Stimulated activated naive CD4-positive, alpha-beta T cell treated with Interleukin-2 at 50 U/mL for 16 hours (primary cell): ENCODE results near the gene TNIP2.
"Not testable (repeated sequence)": the region's sequence is repeated elsewhere in the genome, so short reads cannot be mapped to it uniquely, and the experiment has no call there.

Experiments
- DNase-seq: peaks from one replicate; lab custom pipeline; 2025; lab: John Stamatoyannopoulos, UW

Gene TNIP2

GRCh38 chr4:2744576-2745270, 11.4 kb downstream of the TNIP2 start:
- DNase-seq, result no peak

DNA sequence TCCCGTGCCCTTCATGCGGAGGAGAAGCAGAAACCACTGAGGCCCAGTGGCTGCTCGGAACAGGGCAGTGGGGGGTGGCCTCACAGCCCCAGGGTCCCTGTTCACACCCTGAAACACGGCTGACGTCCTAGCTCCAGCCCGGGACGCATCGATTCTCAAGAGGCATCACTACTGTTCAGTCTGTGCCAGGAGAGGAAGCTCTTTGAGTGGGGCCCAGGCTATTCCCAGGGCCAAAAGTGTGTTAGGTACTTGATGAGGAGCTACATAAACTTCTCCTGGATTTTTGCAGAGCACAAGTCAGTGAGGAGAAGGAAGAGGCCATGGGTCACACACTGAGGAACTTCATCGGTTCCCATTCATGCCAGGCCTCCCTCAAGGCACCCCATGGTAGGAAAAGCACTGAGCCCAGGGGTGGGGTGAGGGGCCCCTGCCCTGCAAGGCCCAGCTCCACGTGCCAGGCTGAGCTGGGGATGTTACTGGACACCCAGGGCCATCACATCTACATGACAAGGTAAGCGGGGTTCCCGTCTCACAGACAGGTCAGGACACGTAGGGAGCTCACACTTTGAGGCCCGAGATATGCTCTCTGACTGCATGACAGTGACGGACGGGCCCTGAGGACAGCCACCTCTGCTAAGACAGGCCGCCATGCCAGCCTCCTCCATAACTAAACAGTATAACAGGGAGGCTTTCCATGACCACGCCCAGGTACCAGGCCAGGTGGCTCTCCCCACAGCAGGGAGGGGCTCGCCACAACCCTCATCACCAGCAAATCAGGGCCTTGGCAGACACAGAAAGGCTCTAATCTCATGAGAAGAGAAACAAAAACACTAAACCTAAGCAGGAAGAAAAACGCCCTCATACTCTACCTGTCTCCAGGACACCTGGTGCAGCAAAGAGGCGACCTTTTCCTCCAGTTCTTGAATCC, 12.4 kb downstream of the TNIP2 start:
- DNase-seq, result no peak

DNA sequence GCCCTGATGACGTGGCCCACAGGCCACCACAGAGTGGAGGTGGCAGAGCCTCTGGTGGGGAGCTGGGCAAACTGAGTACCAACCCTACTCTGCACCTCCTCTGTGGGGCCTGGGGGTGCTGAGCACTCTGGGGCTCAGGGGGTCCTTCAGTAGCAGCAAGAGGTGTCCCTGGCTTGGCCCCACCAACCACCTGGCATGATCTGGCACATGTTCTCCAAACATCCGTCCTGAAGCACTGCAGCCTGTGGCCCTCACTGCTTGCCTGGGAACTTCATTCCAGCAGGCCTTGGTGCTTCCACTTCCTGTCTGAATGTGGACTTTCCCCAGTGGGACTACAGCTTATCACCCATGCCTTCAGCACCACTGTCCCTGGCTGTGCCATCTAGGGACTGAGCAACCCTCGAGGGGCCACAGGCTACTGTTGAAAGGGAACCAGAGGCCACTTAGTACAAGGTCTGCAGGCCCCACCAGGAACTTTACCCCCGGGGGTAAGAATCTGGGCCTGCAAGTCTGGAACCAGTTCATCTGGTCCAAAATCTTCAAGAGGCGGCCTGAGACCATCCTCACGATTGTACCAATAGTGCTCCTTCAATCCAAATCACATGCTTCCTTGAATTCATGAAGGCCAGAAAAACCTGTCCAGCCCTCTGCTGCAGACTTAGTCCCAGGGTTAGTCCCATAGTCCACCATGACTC, 13.2 kb downstream of the TNIP2 start:
- no peak for DNase-seq

DNA sequence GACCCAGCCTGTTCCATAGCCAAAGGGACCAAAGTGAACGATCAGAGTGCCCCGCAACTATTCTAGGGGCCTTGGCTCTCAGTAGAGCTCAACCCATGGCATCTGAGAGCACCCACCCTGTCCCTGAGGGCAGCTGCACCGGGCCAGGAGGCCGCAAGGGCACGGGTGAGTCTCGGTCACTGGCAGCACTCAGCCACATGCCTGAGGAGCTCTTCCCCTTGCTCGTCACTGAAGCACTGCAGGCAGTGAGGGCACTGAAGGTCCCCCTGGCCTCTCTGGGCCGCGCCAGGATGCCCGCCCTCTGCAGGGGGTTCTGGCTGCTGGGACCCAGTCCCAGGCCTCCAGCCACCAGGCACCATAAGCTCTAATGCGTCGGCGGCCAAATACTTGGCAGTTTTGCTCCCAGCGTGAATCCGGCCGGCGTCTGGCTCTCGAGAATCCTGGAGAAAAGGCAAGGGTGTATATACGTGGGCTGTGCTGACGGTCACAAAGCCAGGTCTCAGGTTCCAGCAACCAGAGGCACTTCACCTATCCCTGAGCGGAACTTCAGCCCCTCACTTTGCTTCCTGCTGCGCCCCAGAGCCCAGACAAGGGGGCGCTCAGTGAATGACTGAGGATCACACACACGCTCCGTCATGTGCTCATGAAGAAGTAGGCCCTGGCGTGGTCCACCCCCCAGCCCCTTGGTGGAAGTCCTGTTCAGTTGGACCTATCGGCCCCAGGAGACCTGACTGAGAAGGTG, 13.9 kb downstream of the TNIP2 start:
- no peak for DNase-seq

DNA sequence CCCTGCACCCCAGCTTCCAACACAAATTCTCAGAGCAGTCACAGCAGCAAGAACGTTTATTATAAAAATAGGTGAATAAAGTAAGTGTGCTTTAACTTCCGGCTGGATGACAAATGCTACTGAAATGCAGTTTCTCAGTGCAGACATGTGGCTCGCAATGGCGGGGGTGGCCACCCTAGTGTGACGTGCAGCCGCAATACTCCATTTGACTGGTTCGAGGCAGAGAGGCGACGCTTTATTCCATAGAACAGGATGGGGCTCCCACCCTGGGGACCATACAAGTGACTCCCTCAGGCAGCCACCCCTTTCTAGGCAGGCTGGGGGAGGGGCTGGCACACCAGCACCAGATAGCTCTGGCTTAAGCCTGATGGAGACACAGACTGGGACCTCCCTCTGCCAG, 14.5 kb downstream of the TNIP2 start:
- no peak for DNase-seq

DNA sequence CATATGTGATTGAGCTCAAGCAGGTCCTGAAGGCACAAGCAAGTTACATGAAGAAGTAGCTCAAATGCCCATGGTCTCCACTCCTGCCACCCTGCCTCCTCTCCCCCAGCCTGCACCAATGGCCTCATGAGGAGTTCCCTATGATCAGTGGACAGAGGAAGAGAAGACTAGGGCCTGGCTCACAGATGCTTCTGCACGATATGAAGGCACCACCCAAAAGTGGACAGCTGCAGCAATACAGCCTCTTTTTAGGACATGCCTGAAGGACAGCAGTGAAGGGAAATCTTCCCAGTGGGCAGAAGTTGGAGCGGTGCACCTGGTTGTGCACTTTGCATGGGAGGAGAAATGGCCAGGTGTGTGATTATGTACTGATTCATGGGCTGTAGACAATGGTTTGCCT, 17.8 kb downstream of the TNIP2 start:
- DNase-seq, result not testable (repeated sequence)

DNA sequence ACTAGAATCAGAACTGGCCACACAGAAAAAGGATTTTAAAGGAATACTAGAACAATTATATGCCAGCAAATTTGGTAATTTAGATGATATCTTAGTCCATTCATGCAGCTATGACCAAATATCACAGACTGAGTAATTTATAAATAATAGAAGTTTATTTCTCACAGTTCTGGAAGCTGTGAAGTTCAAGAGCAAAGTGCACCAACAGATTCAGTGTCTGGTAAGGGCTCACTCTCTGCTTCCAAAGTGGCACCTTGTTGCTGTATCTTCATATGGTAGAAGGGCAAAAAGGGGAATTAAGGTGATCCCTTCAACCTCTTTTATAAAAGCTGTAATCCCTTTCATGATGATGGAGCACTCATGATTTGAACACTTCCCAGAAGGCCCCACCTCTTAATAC, 20.3 kb downstream of the TNIP2 start:
- DNase-seq, result no peak

- no peak for DNase-seq
Observed at GRCh38 chr4:2734612-2735011, 21.5 kb downstream of the TNIP2 start.

DNA sequence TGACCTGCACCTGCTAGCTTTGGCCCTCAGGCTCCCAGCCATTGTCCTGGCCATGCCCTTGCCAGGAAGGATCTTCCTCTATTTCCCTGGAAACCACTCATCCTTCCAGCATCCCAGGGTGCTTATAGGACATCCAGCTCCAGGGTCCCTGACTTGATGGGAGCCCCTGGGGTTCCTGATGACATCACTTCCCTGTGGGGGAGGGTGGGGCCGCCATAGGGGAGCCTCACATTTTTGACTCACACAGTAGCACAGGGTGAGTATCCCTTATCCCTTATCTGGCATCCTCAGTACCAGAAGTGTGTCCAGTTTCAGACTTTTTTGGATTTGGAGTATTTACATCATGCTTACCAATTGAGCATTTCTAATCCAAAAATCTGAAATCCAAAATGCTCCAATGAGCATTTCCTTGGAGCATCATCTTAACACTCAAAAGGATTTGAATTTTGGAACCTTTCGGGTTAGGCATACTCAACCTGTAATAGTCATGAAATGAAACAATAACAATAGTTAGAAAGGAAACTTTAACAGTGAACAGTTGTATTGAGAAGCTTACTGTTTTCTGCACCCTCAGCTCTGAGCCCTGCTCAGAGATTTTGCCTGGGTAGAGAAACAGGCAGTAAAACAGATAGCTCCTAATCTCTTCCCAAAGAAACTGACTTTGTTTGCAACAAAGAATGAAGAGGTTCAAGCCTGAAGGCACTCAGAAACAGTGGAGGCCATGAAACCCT, 22.1 kb downstream of the TNIP2 start:
- no peak for DNase-seq

GRCh38 chr4:2733001-2733843, 22.9 kb downstream of the TNIP2 start:
- DNase-seq, result no peak

DNA sequence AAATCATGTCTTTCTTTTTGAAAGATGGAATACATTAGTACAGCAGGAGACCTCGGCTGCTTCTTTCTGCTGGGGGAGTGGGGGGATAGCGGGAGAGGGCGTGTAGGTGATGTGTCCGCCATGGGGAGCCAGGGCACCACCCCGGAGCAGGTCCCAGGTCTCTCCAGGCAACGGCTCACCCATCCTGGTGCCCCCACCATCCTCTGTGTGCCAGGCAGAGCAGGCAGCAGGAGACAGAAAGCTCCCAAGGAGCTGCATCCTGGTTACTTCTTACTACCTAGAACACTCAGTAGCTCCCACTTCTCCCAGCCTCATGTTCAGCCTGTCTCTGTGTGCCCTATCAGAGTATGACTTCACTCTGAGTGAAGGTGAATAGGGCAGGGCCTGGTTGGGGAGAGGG, 23.6 kb downstream of the TNIP2 start:
- DNase-seq, result no peak

GRCh38 chr4:2731907-2732317, 24.2 kb downstream of the TNIP2 start:
- DNase-seq, result no peak

DNA sequence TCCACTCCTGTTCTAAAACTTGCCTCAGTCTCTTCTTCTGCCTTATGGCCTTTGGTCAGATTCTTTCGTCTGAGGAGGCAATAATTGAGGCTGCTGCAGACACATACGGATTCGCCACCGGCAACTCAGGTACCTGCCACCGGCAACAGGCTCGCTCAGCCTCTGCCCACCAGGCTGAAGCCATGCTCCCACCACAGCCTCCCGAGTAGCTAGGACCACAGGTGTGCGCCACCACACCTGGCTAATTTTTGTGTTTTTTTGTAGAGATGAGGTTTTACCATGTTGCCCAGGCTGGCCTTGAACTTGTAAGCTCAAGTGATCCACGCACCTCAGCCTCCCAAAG, 26.6 kb downstream of the TNIP2 start:
- no peak for DNase-seq

- DNase-seq, result no peak
Observed at GRCh38 chr4:2728806-2729532, 27.2 kb downstream of the TNIP2 start.

DNA sequence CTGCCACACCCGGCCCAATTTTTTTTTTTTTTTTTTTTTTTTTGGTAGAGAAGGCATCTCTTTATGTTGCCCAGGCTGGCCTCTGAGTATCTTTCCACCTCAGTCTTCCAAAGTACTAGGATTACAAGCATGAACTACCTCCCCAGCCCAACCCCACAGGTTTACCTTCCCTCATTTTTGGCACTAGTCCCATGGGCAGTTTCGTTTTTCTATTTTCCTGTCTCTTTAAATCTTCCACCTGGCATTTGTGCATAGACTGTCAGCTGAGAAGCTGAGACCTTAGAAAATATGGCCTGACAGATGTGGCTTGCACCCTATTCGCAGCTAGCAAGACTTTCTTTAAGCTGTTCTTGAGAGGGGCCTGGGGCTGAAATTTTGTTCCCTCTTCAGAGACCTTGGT, 27.9 kb downstream of the TNIP2 start:
- no peak for DNase-seq

- not testable (repeated sequence) for DNase-seq
Observed at GRCh38 chr4:2726881-2727280, 29.3 kb downstream of the TNIP2 start.

DNA sequence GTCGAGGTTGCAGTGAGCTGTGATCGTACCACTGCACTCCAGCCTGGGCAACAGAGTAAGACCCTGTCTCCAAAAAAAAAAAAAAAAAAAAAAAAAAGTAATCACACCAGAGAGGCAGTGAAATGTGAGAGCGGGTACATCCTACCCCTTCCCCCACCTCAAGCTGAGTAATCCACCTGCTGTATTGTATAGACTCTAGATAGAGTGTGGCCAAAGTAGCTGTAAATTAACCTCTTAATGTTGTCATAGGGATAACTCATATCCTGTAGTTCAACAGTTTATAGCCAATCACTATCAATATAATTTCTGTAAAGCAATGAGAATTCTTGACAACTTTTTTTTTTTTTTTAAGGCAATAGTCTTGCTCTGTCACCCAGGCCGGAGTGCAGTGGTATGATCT, 30.8 kb downstream of the TNIP2 start:
- no peak for DNase-seq

- no peak for DNase-seq
Observed at GRCh38 chr4:2723751-2724150, 32.4 kb downstream of the TNIP2 start.

DNA sequence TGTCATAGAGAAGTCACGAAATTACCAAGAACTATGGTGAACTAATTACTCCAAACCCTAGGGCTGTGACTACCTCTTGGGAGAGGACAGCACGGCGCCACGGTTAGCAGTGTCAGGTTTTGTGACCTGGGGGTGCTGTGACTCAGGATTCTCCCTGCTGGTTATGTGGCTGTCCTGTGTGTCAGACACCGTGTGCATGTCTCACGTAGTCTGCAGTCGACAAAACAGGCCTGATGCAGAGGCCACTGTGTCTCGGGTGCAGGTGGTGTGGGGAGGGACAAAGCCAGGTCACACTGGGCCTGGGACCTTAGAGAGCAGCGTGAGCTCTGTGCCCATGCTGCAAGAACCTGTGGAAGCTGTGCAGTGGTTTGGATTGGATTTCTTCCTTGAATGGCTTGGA, 34.1 kb downstream of the TNIP2 start:
- no peak for DNase-seq

DNA sequence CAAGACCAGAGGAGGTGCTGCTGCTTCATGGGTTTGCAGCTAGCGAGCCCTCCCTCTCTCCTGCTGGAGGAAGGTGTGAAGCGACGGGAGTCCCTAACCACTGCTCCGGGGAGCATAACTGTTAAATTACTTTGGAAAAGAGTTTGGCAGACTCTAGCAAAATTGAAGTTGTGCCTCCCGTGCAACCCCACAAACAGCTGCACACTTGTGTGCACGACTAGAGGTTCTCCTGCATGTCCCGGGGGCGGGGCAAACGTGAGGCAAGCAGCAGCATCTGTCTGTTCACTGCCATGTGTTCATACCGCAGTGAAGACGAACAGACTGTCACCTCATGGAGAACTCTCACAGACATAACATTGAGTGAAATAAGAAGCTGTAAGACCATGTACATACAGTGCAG, 34.5 kb downstream of the TNIP2 start:
- no peak for DNase-seq
